ENCODE measurements around the gene BABAM2.

DNA sequence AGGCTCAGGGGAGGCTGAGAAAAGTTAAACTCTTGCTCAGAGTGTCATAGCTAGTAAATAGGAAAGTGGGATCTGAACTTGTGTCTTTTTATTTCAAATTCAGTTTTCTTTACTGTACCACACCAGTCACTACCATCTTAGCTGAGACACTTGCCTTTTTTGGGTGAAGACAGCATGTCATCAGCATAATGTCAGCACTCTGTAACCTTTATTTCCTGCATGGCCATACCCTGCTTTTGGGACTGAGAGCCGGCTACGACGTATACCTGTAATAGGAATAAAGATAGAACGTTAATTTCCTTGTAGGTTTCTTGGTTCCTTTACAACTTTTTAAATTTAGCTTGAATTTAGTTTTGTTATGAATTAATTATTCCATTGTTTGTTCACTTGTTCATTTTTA lies 202.8 kb downstream of the BABAM2 start:
- TF ChIP-seq, protein P1, sequence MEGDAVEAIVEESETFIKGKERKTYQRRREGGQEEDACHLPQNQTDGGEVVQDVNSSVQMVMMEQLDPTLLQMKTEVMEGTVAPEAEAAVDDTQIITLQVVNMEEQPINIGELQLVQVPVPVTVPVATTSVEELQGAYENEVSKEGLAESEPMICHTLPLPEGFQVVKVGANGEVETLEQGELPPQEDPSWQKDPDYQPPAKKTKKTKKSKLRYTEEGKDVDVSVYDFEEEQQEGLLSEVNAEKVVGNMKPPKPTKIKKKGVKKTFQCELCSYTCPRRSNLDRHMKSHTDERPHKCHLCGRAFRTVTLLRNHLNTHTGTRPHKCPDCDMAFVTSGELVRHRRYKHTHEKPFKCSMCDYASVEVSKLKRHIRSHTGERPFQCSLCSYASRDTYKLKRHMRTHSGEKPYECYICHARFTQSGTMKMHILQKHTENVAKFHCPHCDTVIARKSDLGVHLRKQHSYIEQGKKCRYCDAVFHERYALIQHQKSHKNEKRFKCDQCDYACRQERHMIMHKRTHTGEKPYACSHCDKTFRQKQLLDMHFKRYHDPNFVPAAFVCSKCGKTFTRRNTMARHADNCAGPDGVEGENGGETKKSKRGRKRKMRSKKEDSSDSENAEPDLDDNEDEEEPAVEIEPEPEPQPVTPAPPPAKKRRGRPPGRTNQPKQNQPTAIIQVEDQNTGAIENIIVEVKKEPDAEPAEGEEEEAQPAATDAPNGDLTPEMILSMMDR (IDR thresholded peaks at IDR 0.05; ENCODE audit: poor library complexity), result no peak
- TF ChIP-seq EZH2 (IDR thresholded peaks at IDR 0.05; ENCODE audit: borderline replicate concordance), result no peak

Measured in hepatocyte (in vitro differentiated cells).